GM12878 (cell line): ENCODE results near the gene ZFAND2A. TPM values are rescaled to one million over a fixed set of nuclear protein-coding genes. Genes with fewer than 3 reads are reported as not detected.

Experiments
- ATAC-seq: fragments of 200-7000 bp; cut with Tn5 transposase; 3 replicates; pipeline ENCODE4 v1.9.1; 2020; ENCODE audit warnings: mild to moderate bottlenecking, moderate library complexity
- BruUV-seq: library from RNA; stranded (reverse); fragments of 400-500 nt; replicated peaks from 2 replicates; lab custom pipeline; 2021; lab: Mats Ljungman, UMichigan
- CTCF ChIA-PET: fragments of 300-600 bp; sonication (Branson Sonifier 250); formaldehyde crosslinking; extraction: SDS; loops from one replicate; lab custom pipeline; 2021; ENCODE audit warnings: inconsistent platforms; lab: Yijun Ruan, JAX
- POLR2A ChIA-PET: fragments of 350-600 bp; formaldehyde crosslinking; extraction: SDS; loops from one replicate; lab custom pipeline; 2021; ENCODE audit warnings: inconsistent platforms; lab: Charles Lee
- RAD21 ChIA-PET: fragments of 300-600 bp; sonication (Branson Sonifier 250); formaldehyde crosslinking; loops from one replicate; lab custom pipeline; 2023; ENCODE audit warnings: antibody characterized with exemption; ENCODE audit not compliant: unreplicated experiment; lab: Charles Lee
- SMC1A ChIA-PET: fragments of 300-600 bp; sonication (Branson Sonifier 250); formaldehyde crosslinking; loops from one replicate; lab custom pipeline; 2023; ENCODE audit not compliant: unreplicated experiment, uncharacterized antibody; lab: Charles Lee
- DNase-seq: peaks from one replicate; pipeline ENCODE4 v3.0.0-alpha.2; 2011; ENCODE audit warnings: low read depth, low spot score
- FAIRE-seq: peaks from 3 replicates; lab custom pipeline; 2011; peaks lifted over from hg19 to GRCh38; lab: Jason Lieb, UNC
- H2AFZ ChIP-seq: 2 replicates; pipeline ENCODE4 v1.6.0; 2011; ENCODE audit warnings: low read depth, low read length, control low read depth; ENCODE audit not compliant: control insufficient read depth
- H3K27ac ChIP-seq: 2 replicates; pipeline ENCODE4 v1.5.1; 2011; ENCODE audit warnings: control low read depth; ENCODE audit not compliant: control insufficient read depth, insufficient read depth
- H3K27me3 ChIP-seq, 2 experiments: replicated peaks in 1 of 2; 2 replicates each; pipeline versions ENCODE4 v1.6.0 to v1.6.1; 2011; ENCODE audit warnings: low read length in 1 of 2; ENCODE audit not compliant: control insufficient read depth in 2 of 2, insufficient read depth in 2 of 2
- H3K36me3 ChIP-seq, 2 experiments: 2 replicates each; pipeline ENCODE4 v1.5.1; 2011; ENCODE audit warnings: low read length in 1 of 2; ENCODE audit not compliant: control insufficient read depth in 2 of 2, insufficient read depth in 2 of 2
- H3K4me1 ChIP-seq: 2 replicates; pipeline ENCODE4 v1.6.1; 2011; ENCODE audit warnings: mild to moderate bottlenecking, low read length, moderate library complexity, mixed read lengths; ENCODE audit not compliant: control insufficient read depth, insufficient read depth
- H3K4me2 ChIP-seq: 2 replicates; pipeline ENCODE4 v1.6.0; 2011; ENCODE audit warnings: control low read depth; ENCODE audit not compliant: control insufficient read depth, insufficient read depth
- H3K4me3 ChIP-seq: fragments of 200-600 bp; sonication (generic); 2 replicates; pipeline ENCODE4 v1.5.1; 2016
- H3K79me2 ChIP-seq: 2 replicates; pipeline ENCODE4 v1.6.0; 2011; ENCODE audit warnings: low read length; ENCODE audit not compliant: control insufficient read depth, insufficient read depth
- H3K9ac ChIP-seq: 2 replicates; pipeline ENCODE4 v1.8.0; 2011; ENCODE audit warnings: low read length, control low read depth, mixed read lengths; ENCODE audit not compliant: control insufficient read depth, insufficient read depth
- H3K9me3 ChIP-seq: replicated peaks from 3 replicates; pipeline ENCODE4 v1.5.1; 2011; ENCODE audit warnings: mild to moderate bottlenecking, low read length; ENCODE audit not compliant: control insufficient read depth, insufficient read depth
- H4K20me1 ChIP-seq: 2 replicates; pipeline ENCODE4 v1.6.0; 2011; ENCODE audit not compliant: control insufficient read depth, insufficient read depth
- ETV6 ChIP-seq, 2 experiments: fragments of 450-650 bp in 1 of 2; IDR thresholded peaks in 1 of 2; conservative IDR thresholded peaks in 1 of 2; 2 replicates each; pipeline ENCODE4 v1.6.1; 2014; ENCODE audit warnings: antibody characterized with exemption in 1 of 2, borderline replicate concordance in 1 of 2, low read depth in 1 of 2, mild to moderate bottlenecking in 1 of 2, moderate library complexity in 1 of 2
- HCFC1 ChIP-seq: fragments of 150-350 bp; IDR thresholded peaks from 2 replicates; pipeline ENCODE4 v1.6.1; 2014; ENCODE audit warnings: low read length
- JUND ChIP-seq: IDR thresholded peaks from 2 replicates; pipeline ENCODE4 v1.6.1; 2012; ENCODE audit warnings: low read depth, mild to moderate bottlenecking, low read length, improper control_type of control experiment, moderate library complexity
- KDM1A ChIP-seq: fragments of 200-600 bp; sonication (generic); IDR thresholded peaks from 2 replicates; pipeline ENCODE4 v1.6.1; 2016; ENCODE audit warnings: borderline replicate concordance
- MTA2 ChIP-seq: fragments of 450-650 bp; IDR thresholded peaks from 2 replicates; pipeline ENCODE4 v1.6.1; 2016; ENCODE audit warnings: low read depth, mild to moderate bottlenecking, moderate library complexity
- NFIC ChIP-seq: IDR thresholded peaks from 2 replicates; pipeline ENCODE4 v1.6.1; 2012; ENCODE audit warnings: low read depth, mild to moderate bottlenecking, inconsistent platforms, low read length, moderate library complexity
- PAX8 ChIP-seq: fragments of 450-650 bp; IDR thresholded peaks from 2 replicates; pipeline ENCODE4 v1.6.1; 2017; ENCODE audit warnings: mild to moderate bottlenecking, moderate library complexity
- RAD51 ChIP-seq: fragments of 450-650 bp; IDR thresholded peaks from 2 replicates; pipeline ENCODE4 v1.6.1; 2016; ENCODE audit warnings: moderate library complexity, mild to moderate bottlenecking, inconsistent platforms
- SREBF1 ChIP-seq: IDR thresholded peaks from 2 replicates; pipeline ENCODE4 v1.6.1; 2012; ENCODE audit warnings: mild to moderate bottlenecking, low read length
- SRF ChIP-seq, 2 experiments: IDR thresholded peaks; 2 replicates each; pipeline ENCODE4 v1.6.1; 2011; ENCODE audit warnings: low read depth in 2 of 2, low read length in 2 of 2, mild to moderate bottlenecking in 1 of 2, moderate library complexity in 1 of 2
- ZNF217 ChIP-seq: fragments of 450-650 bp; IDR thresholded peaks from 2 replicates; pipeline ENCODE4 v1.6.1; 2017; ENCODE audit warnings: antibody characterized with exemption, mild to moderate bottlenecking
- WGBS: methylation state at CpG from one replicate; pipeline ENCODE4 v1.1.6; 2016; ENCODE audit warnings: low lambda C conversion rate; ENCODE audit not compliant: insufficient replicate concordance, insufficient coverage; ENCODE audit errors: missing lambda C conversion rate; 5-methylcytosine and 5-hydroxymethylcytosine counted together
- in situ Hi-C: fragments of 300-500 bp; cut with MboI; formaldehyde crosslinking; loops from 9 replicates; pipeline ENCODE4 v1.14.3; 2018; ENCODE audit warnings: mixed read lengths
- intact Hi-C: fragments of 100-400 bp; cut with micrococcal nuclease; formaldehyde crosslinking; loops from one replicate; pipeline ENCODE4 v1.14.2; 2022; ENCODE audit not compliant: unreplicated experiment
- polyA plus RNA-seq, 11 experiments: library from polyadenylated mRNA; depleted of rRNA in 4 of 11; unstranded in 6 of 11; stranded (reverse) in 5 of 11; fragments of >200 nt; fragmentation: Nextera tagmentation in 4 of 11; fragmentation: Illumina TruSeq in 1 of 11; extraction: Ambion mirVana in 4 of 11; extraction: Trizol in 1 of 11; gene quantifications; 1 replicate in 1 of 11; 2 replicates in 10 of 11; pipeline versions ENCODE4 v1.2.1 to v1.2.3, GENCODE V29; 2011 to 2016; ENCODE audit warnings: inconsistent platforms in 2 of 11, missing spikeins in 2 of 11, low read depth in 1 of 11
- total RNA-seq, 4 experiments: library from RNA; depleted of rRNA in 3 of 4; stranded (reverse); fragments of >200 nt in 3 of 4; fragmentation: Illumina TruSeq in 1 of 4; extraction: Trizol in 1 of 4; gene quantifications; 2 replicates each; pipeline versions ENCODE4 v1.2.1 to v1.2.3, GENCODE V29; 2013 to 2021
- TF ChIP-seq, protein P1 (sequence below): fragments of 450-650 bp; IDR thresholded peaks from 2 replicates; pipeline ENCODE4 v1.6.1; 2017; ENCODE audit warnings: mild to moderate bottlenecking

The ZFAND2A gene
- total and polyA plus RNA-seq, 10 of the 15 experiments (the other 5 are each of a cell fraction or from before 2014, with no cell fraction given), result 14.8 to 39.9 (median 20.8) TPM

DNA sequence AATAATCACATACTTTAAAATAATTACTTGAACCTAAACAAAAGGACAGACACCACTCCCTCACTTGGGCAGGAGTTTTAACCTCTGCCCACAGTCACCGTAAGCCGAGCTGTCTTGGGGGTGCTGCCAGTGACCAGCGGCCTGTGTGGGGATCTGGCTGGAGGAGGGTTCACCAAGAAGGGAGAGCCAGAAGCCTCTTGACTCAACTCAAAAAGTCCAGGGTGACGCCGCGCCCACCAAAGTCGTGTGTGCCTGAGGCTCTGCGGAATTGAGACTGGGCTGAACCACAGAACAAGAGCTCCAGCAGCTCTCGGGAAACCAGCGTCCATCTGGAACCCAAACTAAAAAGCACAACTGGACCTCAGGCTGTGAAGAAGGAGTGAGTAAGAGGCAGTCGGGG lies 35.8 kb downstream of the ZFAND2A start:
- ATAC-seq (no peak), DNase-seq (no peak), FAIRE-seq (no peak)
- POLR2A ChIA-PET, result no interaction called here
- RAD21 ChIA-PET, result no interaction called here
- Histone ChIP-seq H3K9me3 (no peaks in the 10 kb centered on the region), H3K4me3 (no peak overlapping the region), H4K20me1 (no peaks in the 10 kb centered on the region), H3K79me2 (no peaks in the 10 kb centered on the region), H3K27me3 (no peaks in the 10 kb centered on the region), H3K27ac (no peak overlapping the region), H3K36me3 (peaks cover 7 to 9% of the 10 kb centered on the region in 2 experiments), H3K4me2 (no peak overlapping the region), H2AFZ (no peak overlapping the region), H3K4me1 (0 out of 2 replicates have a peak, but pooled peaks cover 3% of the 10 kb centered on the region), H3K9ac (no peak overlapping the region)
- no TSS peak for BruUV-seq
- WGBS, result 94% methylated on average over 10 of the region's 11 CpGs
- CTCF ChIA-PET, result interaction anchor here (1.1 kb wide), 1 partner anchor 19 kb away, joined by 3 read pairs; no protein-coding TSS in a partner anchor
- in situ Hi-C loops, result no loop called here
- intact Hi-C loops, result no loop called here
- TF ChIP-seq RAD51 (no peak), MTA2 (no peak), SRF (IDR thresholded peaks at IDR 0.05; ENCODE audit: low read depth in 2 of 2, low read length in 2 of 2) (no peak), JUND (no peak), KDM1A (no peak), ZNF217 (no peak), PAX8 (no peak), SREBF1 (no peak), ETV6 (conservative IDR thresholded peaks at IDR 0.05 in 1 of 2, IDR thresholded peaks at IDR 0.05 in 1 of 2; ENCODE audit: borderline replicate concordance in 1 of 2, low read depth in 1 of 2) (no peak), HCFC1 (no peak), NFIC (no peak)
- TF ChIP-seq, protein P1, sequence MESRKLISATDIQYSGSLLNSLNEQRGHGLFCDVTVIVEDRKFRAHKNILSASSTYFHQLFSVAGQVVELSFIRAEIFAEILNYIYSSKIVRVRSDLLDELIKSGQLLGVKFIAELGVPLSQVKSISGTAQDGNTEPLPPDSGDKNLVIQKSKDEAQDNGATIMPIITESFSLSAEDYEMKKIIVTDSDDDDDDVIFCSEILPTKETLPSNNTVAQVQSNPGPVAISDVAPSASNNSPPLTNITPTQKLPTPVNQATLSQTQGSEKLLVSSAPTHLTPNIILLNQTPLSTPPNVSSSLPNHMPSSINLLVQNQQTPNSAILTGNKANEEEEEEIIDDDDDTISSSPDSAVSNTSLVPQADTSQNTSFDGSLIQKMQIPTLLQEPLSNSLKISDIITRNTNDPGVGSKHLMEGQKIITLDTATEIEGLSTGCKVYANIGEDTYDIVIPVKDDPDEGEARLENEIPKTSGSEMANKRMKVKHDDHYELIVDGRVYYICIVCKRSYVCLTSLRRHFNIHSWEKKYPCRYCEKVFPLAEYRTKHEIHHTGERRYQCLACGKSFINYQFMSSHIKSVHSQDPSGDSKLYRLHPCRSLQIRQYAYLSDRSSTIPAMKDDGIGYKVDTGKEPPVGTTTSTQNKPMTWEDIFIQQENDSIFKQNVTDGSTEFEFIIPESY, result no peak
- TF ChIP-seq, all 136 proteins: peak for 0
- SMC1A ChIA-PET, result no interaction called here
